NCI-H2196 treated with DMSO at 0.1 percent for 48 hours (cell line): Measurements from ENCODE around the gene SSH3.
"Not testable (repeated sequence)": the region's sequence is repeated elsewhere in the genome, so short reads cannot be mapped to it uniquely, and the experiment has no call there.

ENCODE experiments used
- DNase-seq: peaks from one replicate; lab custom pipeline; 2025; ENCODE audit not compliant: unreplicated experiment; lab: John Stamatoyannopoulos, UW

Gene SSH3

GRCh38 chr11:67303132-67303834 is at the start of gene SSH3:
Gene SSH3, plus strand, starts transcription at chr11:67303530. Its CDS starts 96 bp downstream, at chr11:67303626.
- DNase-seq: peak; percentile 64

GRCh38 chr11:67253872-67254624 is 49.3 kb upstream of the SSH3 start:
- no peak for DNase-seq

- no peak for DNase-seq
Measured at GRCh38 chr11:67254798-67255197, 48.5 kb upstream of the SSH3 start.

GRCh38 chr11:67255353-67255752 is 48.0 kb upstream of the SSH3 start:
- DNase-seq: no peak

- no peak for DNase-seq
Measured at GRCh38 chr11:67255864-67256263, 47.5 kb upstream of the SSH3 start.

- no peak for DNase-seq
Measured at GRCh38 chr11:67256477-67257135, 46.7 kb upstream of the SSH3 start.

GRCh38 chr11:67260406-67260805 is 42.9 kb upstream of the SSH3 start:
- no peak for DNase-seq

GRCh38 chr11:67260885-67261639 is 42.3 kb upstream of the SSH3 start:
- not testable (repeated sequence) for DNase-seq

- DNase-seq: no peak
Measured at GRCh38 chr11:67261640-67261945, 41.7 kb upstream of the SSH3 start.

GRCh38 chr11:67261946-67262681 is 41.2 kb upstream of the SSH3 start:
- DNase-seq: no peak

- DNase-seq: peak; percentile 53
Measured at GRCh38 chr11:67262731-67263675, 40.3 kb upstream of the SSH3 start.

GRCh38 chr11:67264260-67264659 is 39.1 kb upstream of the SSH3 start:
- no peak for DNase-seq

GRCh38 chr11:67264877-67265632 is 38.3 kb upstream of the SSH3 start:
- no peak for DNase-seq

- peak; percentile 40 for DNase-seq
Measured at GRCh38 chr11:67265633-67266448, 37.5 kb upstream of the SSH3 start.

GRCh38 chr11:67266449-67267187 is 36.7 kb upstream of the SSH3 start, which contains the start of gene GRK2:
Gene GRK2, plus strand, starts transcription at chr11:67266473. Its CDS starts 227 bp downstream, at chr11:67266700.
- peak; percentile 40 for DNase-seq

- DNase-seq: peak; percentile 45
Measured at GRCh38 chr11:67267188-67268080, 35.9 kb upstream of the SSH3 start.
